OCI-LY1 (cell line): Measurements from ENCODE around the gene FAM234B.

Source experiments
- EZH2 ChIP-seq: fragments of 200-600 bp; sonication (generic), shearing (Covaris generic); IDR thresholded peaks from 2 replicates; pipeline ENCODE4 v1.8.0; 2017; ENCODE audit warnings: borderline replicate concordance, mixed run types, mild to moderate bottlenecking, antibody characterized with exemption, low read length, moderate library complexity, mixed read lengths
- TF ChIP-seq, protein P1 (sequence below): fragments of 200-600 bp; sonication (generic), shearing (Covaris generic); IDR thresholded peaks from 2 replicates; pipeline ENCODE4 v1.5.1; 2017; ENCODE audit warnings: mild to moderate bottlenecking, antibody characterized with exemption, low read length, moderate library complexity, mixed read lengths

DNA sequence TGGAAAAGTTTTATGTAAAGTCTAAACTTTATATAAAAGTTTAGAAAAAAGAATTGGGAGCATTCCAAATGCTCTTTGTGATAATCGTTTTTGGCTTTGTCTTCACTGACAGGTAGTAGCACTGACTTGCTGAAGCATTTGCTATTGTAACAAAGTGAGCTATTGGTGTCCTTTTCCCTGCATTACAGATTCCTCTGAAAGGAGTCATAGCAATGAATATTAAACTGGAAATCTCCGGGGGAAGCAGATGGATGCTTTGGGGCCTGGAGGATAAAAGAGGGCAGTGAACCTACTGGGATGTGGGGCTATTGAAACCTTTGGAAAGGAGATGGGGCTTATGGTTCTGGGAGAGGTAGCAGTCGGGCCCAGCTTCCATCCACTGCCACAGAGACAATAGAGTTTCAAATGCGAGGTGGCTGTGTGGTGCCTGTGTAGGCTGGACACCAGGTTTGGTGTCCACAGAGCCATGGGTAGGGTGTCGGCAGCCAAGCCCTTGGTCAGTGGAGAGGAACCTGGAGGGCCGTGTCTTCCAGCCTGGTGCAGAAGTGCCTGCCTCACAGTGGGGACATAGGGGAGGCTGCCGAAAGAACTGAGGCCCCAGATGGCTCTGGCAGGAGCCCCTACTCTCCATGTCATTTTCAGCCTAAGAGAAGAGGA is 49.1 kb downstream of the FAM234B start:
- TF ChIP-seq, protein P1, sequence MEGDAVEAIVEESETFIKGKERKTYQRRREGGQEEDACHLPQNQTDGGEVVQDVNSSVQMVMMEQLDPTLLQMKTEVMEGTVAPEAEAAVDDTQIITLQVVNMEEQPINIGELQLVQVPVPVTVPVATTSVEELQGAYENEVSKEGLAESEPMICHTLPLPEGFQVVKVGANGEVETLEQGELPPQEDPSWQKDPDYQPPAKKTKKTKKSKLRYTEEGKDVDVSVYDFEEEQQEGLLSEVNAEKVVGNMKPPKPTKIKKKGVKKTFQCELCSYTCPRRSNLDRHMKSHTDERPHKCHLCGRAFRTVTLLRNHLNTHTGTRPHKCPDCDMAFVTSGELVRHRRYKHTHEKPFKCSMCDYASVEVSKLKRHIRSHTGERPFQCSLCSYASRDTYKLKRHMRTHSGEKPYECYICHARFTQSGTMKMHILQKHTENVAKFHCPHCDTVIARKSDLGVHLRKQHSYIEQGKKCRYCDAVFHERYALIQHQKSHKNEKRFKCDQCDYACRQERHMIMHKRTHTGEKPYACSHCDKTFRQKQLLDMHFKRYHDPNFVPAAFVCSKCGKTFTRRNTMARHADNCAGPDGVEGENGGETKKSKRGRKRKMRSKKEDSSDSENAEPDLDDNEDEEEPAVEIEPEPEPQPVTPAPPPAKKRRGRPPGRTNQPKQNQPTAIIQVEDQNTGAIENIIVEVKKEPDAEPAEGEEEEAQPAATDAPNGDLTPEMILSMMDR = no peak
- TF ChIP-seq EZH2 = no peak
